Germinal center (tissue), 1 donor: Measurements from ENCODE around the gene NFYB.

Source experiments
- DNase-seq: peaks from one replicate; pipeline ENCODE4 v3.0.0; 2012; ENCODE audit warnings: mixed read lengths, low spot score

Gene NFYB

GRCh38 chr12:104155711-104156555 is 17.9 kb upstream of the NFYB start:
- DNase-seq = no peak

- DNase-seq = no peak
These were observed 16.8 kb upstream of the NFYB start for GRCh38 chr12:104154806-104155205.

- DNase-seq = no peak
These were observed 16.3 kb upstream of the NFYB start for GRCh38 chr12:104154286-104154685.

GRCh38 chr12:104152685-104153241 is 14.8 kb upstream of the NFYB start:
- no peak for DNase-seq

GRCh38 chr12:104150416-104150815 is 12.4 kb upstream of the NFYB start:
- no peak for DNase-seq

- no peak for DNase-seq
These were observed 9.3 kb upstream of the NFYB start for GRCh38 chr12:104147346-104147745.

GRCh38 chr12:104143918-104144317 is 5.9 kb upstream of the NFYB start:
- DNase-seq = no peak

GRCh38 chr12:104143002-104143401 is 5.0 kb upstream of the NFYB start:
- DNase-seq = no peak

GRCh38 chr12:104142543-104142942 is 4.5 kb upstream of the NFYB start:
- DNase-seq = no peak

- no peak for DNase-seq
These were observed 765 bp upstream of the NFYB start for GRCh38 chr12:104138797-104139152.

- DNase-seq = peak; percentile 55
These were observed 759 bp downstream of the NFYB start for GRCh38 chr12:104137001-104137901.

- DNase-seq = peak; percentile 30
These were observed 1.4 kb downstream of the NFYB start for GRCh38 chr12:104136577-104136976.

- DNase-seq = no peak
These were observed 3.1 kb downstream of the NFYB start for GRCh38 chr12:104134882-104135281.

- DNase-seq = no peak
These were observed 4.1 kb downstream of the NFYB start for GRCh38 chr12:104133866-104134265.

- no peak for DNase-seq
These were observed 4.7 kb downstream of the NFYB start for GRCh38 chr12:104133321-104133720.

GRCh38 chr12:104132351-104132956 is 5.6 kb downstream of the NFYB start:
- DNase-seq = no peak

GRCh38 chr12:104131609-104132008 is 6.4 kb downstream of the NFYB start:
- DNase-seq = no peak

GRCh38 chr12:104130760-104131159 is 7.2 kb downstream of the NFYB start:
- DNase-seq = no peak

- DNase-seq = no peak
These were observed 11.5 kb downstream of the NFYB start for GRCh38 chr12:104126548-104126947.

GRCh38 chr12:104122298-104122697 is 15.7 kb downstream of the NFYB start:
- DNase-seq = no peak

- DNase-seq = no peak
These were observed 17.0 kb downstream of the NFYB start for GRCh38 chr12:104121001-104121400.

- DNase-seq = no peak
These were observed 22.4 kb downstream of the NFYB start for GRCh38 chr12:104115587-104115975.
